HepG2 (cell line): ENCODE data around the gene MGAT5. TPM values are rescaled to one million over a fixed set of nuclear protein-coding genes. Genes with fewer than 3 reads are reported as not detected.

ENCODE experiments used
- KLF11 ChIP-seq: IDR thresholded peaks from 2 replicates; pipeline ENCODE4 v1.6.1; 2016; ENCODE audit warnings: missing compliant biosample characterization
- PAX8 ChIP-seq: sonication (generic); formaldehyde crosslinking; IDR thresholded peaks from 2 replicates; pipeline ENCODE4 v1.8.0; 2022; ENCODE audit warnings: mild to moderate bottlenecking, missing genetic modification reagents, borderline replicate concordance
- TBL1XR1 ChIP-seq: fragments of 150-350 bp; IDR thresholded peaks from 2 replicates; pipeline ENCODE4 v1.6.1; 2014; ENCODE audit warnings: borderline replicate concordance, low read length; ENCODE audit not compliant: partially characterized antibody
- ZNF432 ChIP-seq: sonication (generic); formaldehyde crosslinking; IDR thresholded peaks from 2 replicates; pipeline ENCODE4 v1.5.0; 2020; ENCODE audit warnings: missing genetic modification reagents, mild to moderate bottlenecking, borderline replicate concordance
- ZNF570 ChIP-seq: sonication (generic); formaldehyde crosslinking; IDR thresholded peaks from 2 replicates; pipeline ENCODE4 v1.4.0; 2020; ENCODE audit warnings: mild to moderate bottlenecking, missing genetic modification reagents, borderline replicate concordance
- ZNF629 ChIP-seq: sonication (generic); formaldehyde crosslinking; conservative IDR thresholded peaks from 2 replicates; pipeline ENCODE4 v1.5.0; 2020; ENCODE audit warnings: missing genetic modification reagents
- polyA plus RNA-seq, 8 experiments: library from polyadenylated mRNA; depleted of rRNA in 3 of 8; stranded (reverse) in 7 of 8; unstranded in 1 of 8; fragments of >200 nt; fragmentation: Illumina TruSeq in 4 of 8; extraction: Trizol in 4 of 8; gene quantifications; 2 replicates each; pipeline versions ENCODE4 v1.2.1 to v1.2.3, GENCODE V29; 2011 to 2016; ENCODE audit warnings: low read depth in 4 of 8, missing spikeins in 1 of 8, mixed read lengths in 1 of 8; ENCODE audit not compliant: insufficient read depth in 1 of 8
- total RNA-seq, 5 experiments: library from RNA; depleted of rRNA; stranded (reverse); fragments of >200 nt; fragmentation: Illumina TruSeq; extraction: Trizol; gene quantifications; 2 replicates each; pipeline ENCODE4 v1.2.3, GENCODE V29; 2016; ENCODE audit warnings: low read depth in 1 of 5
- TF ChIP-seq, protein P1 (sequence below): sonication (generic); formaldehyde crosslinking; IDR thresholded peaks from 2 replicates; pipeline ENCODE4 v1.5.0; 2020; ENCODE audit warnings: missing genetic modification reagents
- TF ChIP-seq, protein P2 (sequence below): sonication (generic); formaldehyde crosslinking; conservative IDR thresholded peaks from 2 replicates; pipeline ENCODE4 v1.8.0; 2022; ENCODE audit warnings: low read depth, missing genetic modification reagents
- TF ChIP-seq, protein P3 (sequence below), 2 experiments: sonication (generic) in 1 of 2; formaldehyde crosslinking in 1 of 2; IDR thresholded peaks; 2 replicates each; pipeline versions ENCODE4 v1.4.0 to v1.6.1; 2016 to 2020; ENCODE audit warnings: borderline replicate concordance in 1 of 2, low read depth in 1 of 2, mild to moderate bottlenecking in 1 of 2, missing genetic modification reagents in 1 of 2
- TF ChIP-seq, protein P4 (sequence below): sonication (generic); formaldehyde crosslinking; IDR thresholded peaks from one replicate; pipeline ENCODE4 v1.5.1; 2020; ENCODE audit warnings: mild to moderate bottlenecking, missing genetic modification reagents; ENCODE audit errors: not compliant biosample characterization

Gene MGAT5
- total and polyA plus RNA-seq, 2 of the 13 experiments (the other 11 are each of a cell fraction or from before 2014, with no cell fraction given): 33.1 to 60.2 TPM

DNA sequence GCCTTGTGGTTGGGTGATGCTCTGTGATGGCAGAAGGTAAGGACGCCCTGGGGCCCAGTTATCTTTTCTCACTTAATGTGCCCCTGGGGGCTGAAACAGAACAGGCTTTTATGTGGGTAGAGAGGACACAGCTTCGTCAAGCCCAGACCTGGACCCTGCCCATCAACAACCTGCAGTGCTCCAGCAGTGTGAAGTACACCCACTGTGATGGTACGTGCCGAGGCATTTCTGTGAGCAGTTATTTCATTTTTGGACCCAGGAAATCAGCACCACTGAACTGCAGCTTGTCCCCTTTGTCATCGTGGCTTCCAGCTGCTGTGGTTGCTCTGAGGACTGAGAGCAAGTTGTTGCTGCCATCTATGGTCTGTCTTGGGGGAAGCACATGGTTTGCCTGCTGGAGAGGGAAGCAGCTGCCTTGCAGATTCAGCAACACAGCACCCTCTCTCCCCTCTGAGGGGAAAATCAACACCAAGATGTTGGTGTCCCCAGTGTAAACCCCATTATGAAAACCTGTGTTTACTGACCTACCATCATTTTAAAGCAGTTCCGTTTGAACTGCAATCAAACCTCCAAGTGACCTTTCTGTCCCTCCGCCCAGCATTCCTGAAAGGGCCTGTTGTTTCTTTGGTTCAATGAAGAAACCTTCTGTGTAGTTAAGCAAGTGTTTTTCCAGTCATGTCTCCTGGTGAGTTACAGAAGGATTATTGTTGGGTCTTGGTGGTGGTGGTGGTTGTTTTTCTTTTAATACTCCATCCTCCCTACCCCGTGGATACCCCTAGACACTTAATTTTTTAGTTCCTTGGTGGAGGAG, 158.2 kb downstream of the MGAT5 start (continued):
- TF ChIP-seq, protein P1, sequence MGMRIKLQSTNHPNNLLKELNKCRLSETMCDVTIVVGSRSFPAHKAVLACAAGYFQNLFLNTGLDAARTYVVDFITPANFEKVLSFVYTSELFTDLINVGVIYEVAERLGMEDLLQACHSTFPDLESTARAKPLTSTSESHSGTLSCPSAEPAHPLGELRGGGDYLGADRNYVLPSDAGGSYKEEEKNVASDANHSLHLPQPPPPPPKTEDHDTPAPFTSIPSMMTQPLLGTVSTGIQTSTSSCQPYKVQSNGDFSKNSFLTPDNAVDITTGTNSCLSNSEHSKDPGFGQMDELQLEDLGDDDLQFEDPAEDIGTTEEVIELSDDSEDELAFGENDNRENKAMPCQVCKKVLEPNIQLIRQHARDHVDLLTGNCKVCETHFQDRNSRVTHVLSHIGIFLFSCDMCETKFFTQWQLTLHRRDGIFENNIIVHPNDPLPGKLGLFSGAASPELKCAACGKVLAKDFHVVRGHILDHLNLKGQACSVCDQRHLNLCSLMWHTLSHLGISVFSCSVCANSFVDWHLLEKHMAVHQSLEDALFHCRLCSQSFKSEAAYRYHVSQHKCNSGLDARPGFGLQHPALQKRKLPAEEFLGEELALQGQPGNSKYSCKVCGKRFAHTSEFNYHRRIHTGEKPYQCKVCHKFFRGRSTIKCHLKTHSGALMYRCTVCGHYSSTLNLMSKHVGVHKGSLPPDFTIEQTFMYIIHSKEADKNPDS (CRISPR knock-in tag): no peak
- TF ChIP-seq, protein P2, sequence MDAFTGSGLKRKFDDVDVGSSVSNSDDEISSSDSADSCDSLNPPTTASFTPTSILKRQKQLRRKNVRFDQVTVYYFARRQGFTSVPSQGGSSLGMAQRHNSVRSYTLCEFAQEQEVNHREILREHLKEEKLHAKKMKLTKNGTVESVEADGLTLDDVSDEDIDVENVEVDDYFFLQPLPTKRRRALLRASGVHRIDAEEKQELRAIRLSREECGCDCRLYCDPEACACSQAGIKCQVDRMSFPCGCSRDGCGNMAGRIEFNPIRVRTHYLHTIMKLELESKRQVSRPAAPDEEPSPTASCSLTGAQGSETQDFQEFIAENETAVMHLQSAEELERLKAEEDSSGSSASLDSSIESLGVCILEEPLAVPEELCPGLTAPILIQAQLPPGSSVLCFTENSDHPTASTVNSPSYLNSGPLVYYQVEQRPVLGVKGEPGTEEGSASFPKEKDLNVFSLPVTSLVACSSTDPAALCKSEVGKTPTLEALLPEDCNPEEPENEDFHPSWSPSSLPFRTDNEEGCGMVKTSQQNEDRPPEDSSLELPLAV (CRISPR knock-in tag): no peak
- TF ChIP-seq ZNF570 (CRISPR knock-in tag) (no peak), KLF11 (CRISPR knock-in tag) (peak; percentile 60; the same call in 1 of the 2 replicates), TBL1XR1 (peak; percentile 82), ZNF629 (CRISPR knock-in tag) (peak; percentile 62), PAX8 (CRISPR knock-in tag) (no peak), ZNF432 (CRISPR knock-in tag) (no peak)
- TF ChIP-seq, protein P3, sequence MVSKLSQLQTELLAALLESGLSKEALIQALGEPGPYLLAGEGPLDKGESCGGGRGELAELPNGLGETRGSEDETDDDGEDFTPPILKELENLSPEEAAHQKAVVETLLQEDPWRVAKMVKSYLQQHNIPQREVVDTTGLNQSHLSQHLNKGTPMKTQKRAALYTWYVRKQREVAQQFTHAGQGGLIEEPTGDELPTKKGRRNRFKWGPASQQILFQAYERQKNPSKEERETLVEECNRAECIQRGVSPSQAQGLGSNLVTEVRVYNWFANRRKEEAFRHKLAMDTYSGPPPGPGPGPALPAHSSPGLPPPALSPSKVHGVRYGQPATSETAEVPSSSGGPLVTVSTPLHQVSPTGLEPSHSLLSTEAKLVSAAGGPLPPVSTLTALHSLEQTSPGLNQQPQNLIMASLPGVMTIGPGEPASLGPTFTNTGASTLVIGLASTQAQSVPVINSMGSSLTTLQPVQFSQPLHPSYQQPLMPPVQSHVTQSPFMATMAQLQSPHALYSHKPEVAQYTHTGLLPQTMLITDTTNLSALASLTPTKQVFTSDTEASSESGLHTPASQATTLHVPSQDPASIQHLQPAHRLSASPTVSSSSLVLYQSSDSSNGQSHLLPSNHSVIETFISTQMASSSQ (IDR thresholded peaks at IDR 0.05; ENCODE audit: low read depth): peak; percentile 79
- TF ChIP-seq, protein P3 (CRISPR knock-in tag; IDR thresholded peaks at IDR 0.05; ENCODE audit: borderline replicate concordance): peak; percentile 96
- TF ChIP-seq, protein P4, sequence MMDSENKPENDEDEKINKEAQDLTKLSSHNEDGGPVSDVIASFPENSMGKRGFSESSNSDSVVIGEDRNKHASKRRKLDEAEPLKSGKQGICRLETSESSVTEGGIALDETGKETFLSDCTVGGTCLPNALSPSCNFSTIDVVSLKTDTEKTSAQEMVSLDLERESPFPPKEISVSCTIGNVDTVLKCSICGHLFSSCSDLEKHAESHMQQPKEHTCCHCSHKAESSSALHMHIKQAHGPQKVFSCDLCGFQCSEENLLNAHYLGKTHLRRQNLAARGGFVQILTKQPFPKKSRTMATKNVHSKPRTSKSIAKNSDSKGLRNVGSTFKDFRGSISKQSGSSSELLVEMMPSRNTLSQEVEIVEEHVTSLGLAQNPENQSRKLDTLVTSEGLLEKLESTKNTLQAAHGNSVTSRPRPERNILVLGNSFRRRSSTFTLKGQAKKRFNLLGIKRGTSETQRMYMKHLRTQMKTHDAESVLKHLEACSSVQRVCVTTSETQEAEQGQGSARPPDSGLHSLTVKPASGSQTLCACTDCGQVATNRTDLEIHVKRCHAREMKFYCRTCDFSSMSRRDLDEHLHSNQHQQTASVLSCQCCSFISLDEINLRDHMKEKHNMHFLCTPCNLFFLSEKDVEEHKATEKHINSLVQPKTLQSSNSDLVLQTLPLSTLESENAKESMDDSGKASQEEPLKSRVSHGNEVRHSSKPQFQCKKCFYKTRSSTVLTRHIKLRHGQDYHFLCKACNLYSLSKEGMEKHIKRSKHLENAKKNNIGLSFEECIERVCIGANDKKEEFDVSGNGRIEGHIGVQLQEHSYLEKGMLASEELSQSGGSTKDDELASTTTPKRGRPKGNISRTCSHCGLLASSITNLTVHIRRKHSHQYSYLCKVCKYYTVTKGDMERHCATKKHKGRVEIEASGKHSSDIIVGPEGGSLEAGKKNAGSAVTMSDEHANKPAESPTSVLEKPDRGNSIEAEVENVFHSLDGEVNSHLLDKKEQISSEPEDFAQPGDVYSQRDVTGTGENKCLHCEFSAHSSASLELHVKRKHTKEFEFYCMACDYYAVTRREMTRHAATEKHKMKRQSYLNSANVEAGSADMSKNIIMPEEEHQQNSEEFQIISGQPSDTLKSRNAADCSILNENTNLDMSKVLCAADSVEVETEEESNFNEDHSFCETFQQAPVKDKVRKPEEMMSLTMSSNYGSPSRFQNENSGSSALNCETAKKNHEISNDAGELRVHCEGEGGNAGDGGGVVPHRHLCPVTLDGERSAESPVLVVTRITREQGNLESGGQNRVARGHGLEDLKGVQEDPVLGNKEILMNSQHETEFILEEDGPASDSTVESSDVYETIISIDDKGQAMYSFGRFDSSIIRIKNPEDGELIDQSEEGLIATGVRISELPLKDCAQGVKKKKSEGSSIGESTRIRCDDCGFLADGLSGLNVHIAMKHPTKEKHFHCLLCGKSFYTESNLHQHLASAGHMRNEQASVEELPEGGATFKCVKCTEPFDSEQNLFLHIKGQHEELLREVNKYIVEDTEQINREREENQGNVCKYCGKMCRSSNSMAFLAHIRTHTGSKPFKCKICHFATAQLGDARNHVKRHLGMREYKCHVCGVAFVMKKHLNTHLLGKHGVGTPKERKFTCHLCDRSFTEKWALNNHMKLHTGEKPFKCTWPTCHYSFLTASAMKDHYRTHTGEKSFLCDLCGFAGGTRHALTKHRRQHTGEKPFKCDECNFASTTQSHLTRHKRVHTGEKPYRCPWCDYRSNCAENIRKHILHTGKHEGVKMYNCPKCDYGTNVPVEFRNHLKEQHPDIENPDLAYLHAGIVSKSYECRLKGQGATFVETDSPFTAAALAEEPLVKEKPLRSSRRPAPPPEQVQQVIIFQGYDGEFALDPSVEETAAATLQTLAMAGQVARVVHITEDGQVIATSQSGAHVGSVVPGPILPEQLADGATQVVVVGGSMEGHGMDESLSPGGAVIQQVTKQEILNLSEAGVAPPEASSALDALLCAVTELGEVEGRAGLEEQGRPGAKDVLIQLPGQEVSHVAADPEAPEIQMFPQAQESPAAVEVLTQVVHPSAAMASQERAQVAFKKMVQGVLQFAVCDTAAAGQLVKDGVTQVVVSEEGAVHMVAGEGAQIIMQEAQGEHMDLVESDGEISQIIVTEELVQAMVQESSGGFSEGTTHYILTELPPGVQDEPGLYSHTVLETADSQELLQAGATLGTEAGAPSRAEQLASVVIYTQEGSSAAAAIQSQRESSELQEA: peak; percentile 66
